ENCODE data around the gene DYNLL2. TPM values are rescaled to one million over a fixed set of nuclear protein-coding genes. Genes with fewer than 3 reads are reported as not detected.

DYNLL2 gene
- polyA plus RNA-seq, 2 of the 4 experiments (the other 2 are of a cell fraction): 19.6 to 33.7 TPM

DNA sequence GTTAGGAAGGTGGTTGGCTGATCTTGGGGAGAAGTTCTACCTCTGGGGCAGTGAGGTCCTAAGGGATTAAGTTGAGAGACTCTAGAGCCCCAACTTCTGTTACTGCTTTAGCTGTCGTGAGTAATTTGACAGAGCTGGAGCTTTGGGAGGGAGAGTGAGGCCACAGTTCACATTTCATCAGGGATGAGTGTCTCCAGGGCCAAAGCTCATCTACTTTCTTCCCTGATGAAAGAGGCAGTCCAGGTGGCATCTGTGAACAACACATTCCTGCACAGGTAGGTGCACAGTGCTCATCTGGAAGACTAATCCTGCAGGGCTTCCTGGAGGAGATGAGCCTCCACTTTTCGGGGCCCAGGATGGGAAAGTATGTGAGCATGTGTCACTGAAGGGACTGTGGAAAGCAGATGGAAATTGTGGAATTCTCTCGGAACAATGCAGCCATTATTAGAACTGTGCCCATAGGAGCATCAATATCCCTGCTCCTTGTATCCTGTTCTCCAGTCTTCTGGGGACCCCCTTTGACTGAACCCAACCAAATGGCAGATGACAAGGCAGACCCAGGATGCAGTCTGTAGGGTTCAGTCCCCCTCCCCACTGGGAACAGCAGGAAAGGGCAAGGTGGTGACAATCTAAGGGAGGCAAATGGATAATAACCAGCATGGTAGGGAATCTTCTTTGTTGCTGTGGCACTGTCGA, 9.0 kb downstream of the DYNLL2 start:
- TF ChIP-seq, protein P1, sequence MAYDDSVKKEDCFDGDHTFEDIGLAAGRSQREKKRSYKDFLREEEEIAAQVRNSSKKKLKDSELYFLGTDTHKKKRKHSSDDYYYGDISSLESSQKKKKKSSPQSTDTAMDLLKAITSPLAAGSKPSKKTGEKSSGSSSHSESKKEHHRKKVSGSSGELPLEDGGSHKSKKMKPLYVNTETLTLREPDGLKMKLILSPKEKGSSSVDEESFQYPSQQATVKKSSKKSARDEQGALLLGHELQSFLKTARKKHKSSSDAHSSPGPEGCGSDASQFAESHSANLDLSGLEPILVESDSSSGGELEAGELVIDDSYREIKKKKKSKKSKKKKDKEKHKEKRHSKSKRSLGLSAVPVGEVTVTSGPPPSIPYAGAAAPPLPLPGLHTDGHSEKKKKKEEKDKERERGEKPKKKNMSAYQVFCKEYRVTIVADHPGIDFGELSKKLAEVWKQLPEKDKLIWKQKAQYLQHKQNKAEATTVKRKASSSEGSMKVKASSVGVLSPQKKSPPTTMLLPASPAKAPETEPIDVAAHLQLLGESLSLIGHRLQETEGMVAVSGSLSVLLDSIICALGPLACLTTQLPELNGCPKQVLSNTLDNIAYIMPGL (CRISPR knock-in tag; IDR thresholded peaks at IDR 0.05; ENCODE audit: borderline replicate concordance): no peak
- TF ChIP-seq, protein P2, sequence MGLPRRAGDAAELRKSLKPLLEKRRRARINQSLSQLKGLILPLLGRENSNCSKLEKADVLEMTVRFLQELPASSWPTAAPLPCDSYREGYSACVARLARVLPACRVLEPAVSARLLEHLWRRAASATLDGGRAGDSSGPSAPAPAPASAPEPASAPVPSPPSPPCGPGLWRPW (IDR thresholded peaks at IDR 0.05): no peak
- Histone ChIP-seq H3K4me1 (no peaks in the 10 kb centered on the region), H3K9me3 (no peaks in the 10 kb centered on the region), H3K4me2 (no peak overlapping the region), H3K27ac (no peak overlapping the region), H3K4me3 (no peak overlapping the region)
- WGBS (ENCODE audit: missing lambda C conversion rate): 99% methylated on average over 4 of the region's 4 CpGs
- FAIRE-seq: no peak
- no peak; a peak in 1 of 6 replicates for ATAC-seq
- POLR2A ChIA-PET: interaction anchor here (1.4 kb wide), 1 partner anchor 9 kb away, joined by 7 read pairs; the partner anchor contains the start of gene DYNLL2
- DNase-seq (ENCODE audit: low read depth in 1 of 2, low spot score in 1 of 2): no peak
- CTCF ChIA-PET: interaction anchor here (1.0 to 2.0 kb wide), 3 partner anchors 9 to 22 kb away, joined by 3 to 7 read pairs (median 4); no protein-coding TSS in a partner anchor

DNA sequence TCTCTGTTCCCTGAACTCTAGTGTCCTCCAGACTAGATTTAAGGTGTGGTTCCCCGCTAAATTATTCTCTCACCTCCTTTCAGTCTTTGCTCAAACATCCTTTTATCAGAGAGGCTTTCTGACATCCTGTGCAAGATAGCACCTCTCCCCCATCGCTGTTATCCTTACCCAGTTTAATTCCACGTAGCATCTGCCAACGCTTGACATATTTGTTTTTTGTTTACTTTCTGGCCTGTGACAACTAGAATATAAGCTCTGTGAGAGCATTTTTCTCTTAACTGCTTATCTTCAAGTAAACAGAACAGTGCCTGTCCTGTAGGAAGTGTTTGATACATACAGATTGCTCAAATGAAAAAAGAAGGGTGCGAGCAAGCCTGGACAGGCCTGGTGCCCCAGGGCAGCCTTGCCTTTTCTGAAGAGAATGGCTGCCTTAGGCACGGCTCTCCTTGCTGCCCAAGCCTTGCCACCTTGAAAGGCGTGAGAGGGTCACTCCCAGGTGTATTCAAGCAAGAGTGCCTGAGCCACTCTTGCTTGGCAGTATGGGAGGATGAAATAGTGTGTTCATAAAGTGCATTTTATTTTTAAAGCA, 9.7 kb downstream of the DYNLL2 start:
- H3K27ac ChIP-seq: no peak overlapping the region
- DNase-seq (ENCODE audit: low read depth in 1 of 2, low spot score in 1 of 2): no peak
- POLR2A ChIA-PET: interaction anchor here (1.4 kb wide), 1 partner anchor 10 kb away, joined by 7 read pairs; the partner anchor contains the start of gene DYNLL2

DNA sequence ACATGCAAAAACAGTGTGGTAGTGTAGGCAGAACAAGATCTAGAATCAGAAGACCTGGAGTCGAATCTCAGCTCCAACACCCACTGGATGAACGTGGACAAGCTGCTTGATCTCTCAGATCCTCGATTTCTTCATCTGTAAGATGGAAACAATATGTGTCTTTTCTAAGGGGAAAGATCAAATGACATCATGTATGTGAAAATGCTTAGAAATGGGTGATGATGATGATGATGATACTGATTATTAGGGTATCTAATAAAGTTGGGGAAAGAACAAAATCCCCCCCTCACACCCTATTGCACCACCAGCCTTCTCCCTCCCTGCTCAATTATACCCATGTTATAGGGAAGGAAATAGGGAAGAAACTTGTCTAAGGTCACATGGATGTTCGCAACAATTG, 10.9 kb downstream of the DYNLL2 start:
- H3K4me1 ChIP-seq: no peaks in the 10 kb centered on the region
- FAIRE-seq: no peak
- no peak for DNase-seq (ENCODE audit: low read depth in 1 of 2, low spot score in 1 of 2)
- ATAC-seq: no peak
- no peak overlapping the region for H3K27ac ChIP-seq
- POLR2A ChIA-PET: no interaction called here
- WGBS (ENCODE audit: missing lambda C conversion rate): 82% methylated on average over 4 of the region's 4 CpGs
- CTCF ChIA-PET: interaction anchor here (0.6 to 1.1 kb wide), 2 partner anchors 18 to 28 kb away, joined by 3 to 4 read pairs; no protein-coding TSS in a partner anchor
- H3K4me3 ChIP-seq: no peak overlapping the region
- no peak overlapping the region for H3K4me2 ChIP-seq
- H3K9me3 ChIP-seq: no peaks in the 10 kb centered on the region
- TF ChIP-seq E2F6 (IDR thresholded peaks at IDR 0.05; ENCODE audit: borderline replicate concordance, low read depth) (no peak), MYC (IDR thresholded peaks at IDR 0.05; ENCODE audit: borderline replicate concordance, low read length) (no peak), KDM5A (IDR thresholded peaks at IDR 0.05) (no peak), RAD21 (conservative IDR thresholded peaks at IDR 0.05 in 1 of 2, IDR thresholded peaks at IDR 0.05 in 1 of 2) (no peak), BCL3 (IDR thresholded peaks at IDR 0.05) (no peak), FOSB (CRISPR knock-in tag; IDR thresholded peaks at IDR 0.05) (no peak), EHF (CRISPR knock-in tag; IDR thresholded peaks at IDR 0.05) (no peak), SREBF2 (IDR thresholded peaks at IDR 0.05) (no peak), CEBPB (IDR thresholded peaks at IDR 0.05) (no peak), HOXB5 (CRISPR knock-in tag; IDR thresholded peaks at IDR 0.05) (no peak), JUNB (IDR thresholded peaks at IDR 0.05) (no peak)
- TF ChIP-seq, protein P3, sequence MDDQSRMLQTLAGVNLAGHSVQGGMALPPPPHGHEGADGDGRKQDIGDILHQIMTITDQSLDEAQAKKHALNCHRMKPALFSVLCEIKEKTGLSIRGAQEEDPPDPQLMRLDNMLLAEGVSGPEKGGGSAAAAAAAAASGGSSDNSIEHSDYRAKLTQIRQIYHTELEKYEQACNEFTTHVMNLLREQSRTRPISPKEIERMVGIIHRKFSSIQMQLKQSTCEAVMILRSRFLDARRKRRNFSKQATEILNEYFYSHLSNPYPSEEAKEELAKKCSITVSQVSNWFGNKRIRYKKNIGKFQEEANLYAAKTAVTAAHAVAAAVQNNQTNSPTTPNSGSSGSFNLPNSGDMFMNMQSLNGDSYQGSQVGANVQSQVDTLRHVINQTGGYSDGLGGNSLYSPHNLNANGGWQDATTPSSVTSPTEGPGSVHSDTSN (IDR thresholded peaks at IDR 0.05): no peak
- TF ChIP-seq, protein P2 (IDR thresholded peaks at IDR 0.05): no peak

More for the DNA sequence above, 9.7 kb downstream of the DYNLL2 start:
- 88% methylated on average over 7 of the region's 7 CpGs for WGBS (ENCODE audit: missing lambda C conversion rate)
- H3K4me2 ChIP-seq: no peak overlapping the region
- CTCF ChIA-PET: interaction anchor here (2.0 kb wide), 1 partner anchor 21 kb away, joined by 4 read pairs; no protein-coding TSS in a partner anchor
- ATAC-seq: no peak
- no peak for FAIRE-seq
- no peaks in the 10 kb centered on the region for H3K9me3 ChIP-seq
- no peaks in the 10 kb centered on the region for H3K4me1 ChIP-seq
- H3K4me3 ChIP-seq: no peak overlapping the region
- TF ChIP-seq TP53 (CRISPR knock-in tag; IDR thresholded peaks at IDR 0.05) (no peak), HOXB13 (CRISPR knock-in tag; IDR thresholded peaks at IDR 0.05; ENCODE audit: low read depth) (no peak), MYC (IDR thresholded peaks at IDR 0.05; ENCODE audit: borderline replicate concordance, low read length) (no peak), CHD4 (IDR thresholded peaks at IDR 0.05; ENCODE audit: borderline replicate concordance) (no peak), KDM5A (IDR thresholded peaks at IDR 0.05) (no peak), CTCF (IDR thresholded peaks at IDR 0.05) (no peak), USF2 (IDR thresholded peaks at IDR 0.05) (no peak)
